SK-N-SH (cell line): ENCODE measurements around the gene YKT6. TPM values are rescaled to one million over a fixed set of nuclear protein-coding genes. Genes with fewer than 3 reads are reported as not detected.

Source experiments
- CTCF ChIA-PET: fragments of 300-600, 350-600 bp; formaldehyde crosslinking; extraction: SDS; loops from one replicate; lab custom pipeline; 2021; lab: Yijun Ruan, JAX
- POLR2A ChIA-PET: fragments of 350-600 bp; sonication (Branson Sonifier 250); formaldehyde crosslinking; extraction: SDS; loops from one replicate; lab custom pipeline; 2020; ENCODE audit warnings: antibody characterized with exemption, inconsistent platforms; lab: Yijun Ruan, JAX
- DNase-seq: peaks from one replicate; pipeline ENCODE4 v3.0.0; 2012
- H2AFZ ChIP-seq: fragments of 200-600 bp; sonication (generic); 2 replicates; pipeline ENCODE4 v1.8.1; 2016; ENCODE audit warnings: antibody characterized with exemption, mild to moderate bottlenecking, low read depth
- H3F3A ChIP-seq: fragments of 200-600 bp; sonication (generic); replicated peaks from 2 replicates; pipeline ENCODE3; 2016; ENCODE audit warnings: antibody characterized with exemption, mild to moderate bottlenecking; ENCODE audit not compliant: insufficient read depth
- H3K27ac ChIP-seq, 2 experiments: fragments of 200-500 bp in 1 of 2; fragments of 200-600 bp in 1 of 2; sonication (Bioruptor generic) in 1 of 2; sonication (generic), shearing (Covaris generic) in 1 of 2; 2 replicates each; pipeline versions ENCODE4 v1.5.1 to v1.6.1; 2014 to 2016; ENCODE audit warnings: low read depth in 2 of 2, inconsistent platforms in 1 of 2, low read length in 1 of 2, mild to moderate bottlenecking in 1 of 2, mixed read lengths in 1 of 2
- H3K27me3 ChIP-seq: fragments of 200-600 bp; sonication (generic), shearing (Covaris generic); 2 replicates; pipeline ENCODE4 v1.6.1; 2016; ENCODE audit warnings: mixed run types; ENCODE audit not compliant: insufficient read depth
- H3K36me3 ChIP-seq, 2 experiments: fragments of 200-500 bp in 1 of 2; fragments of 200-600 bp in 1 of 2; sonication (Bioruptor generic) in 1 of 2; sonication (generic) in 1 of 2; replicated peaks in 1 of 2; 2 replicates each; pipeline versions ENCODE3 to v1.5.1; 2014 to 2016; ENCODE audit warnings: low read length in 1 of 2, mild to moderate bottlenecking in 1 of 2; ENCODE audit not compliant: insufficient read depth in 2 of 2, control insufficient read depth in 1 of 2
- H3K4me1 ChIP-seq, 2 experiments: fragments of 200-500 bp in 1 of 2; fragments of 200-600 bp in 1 of 2; sonication (Bioruptor generic) in 1 of 2; sonication (generic), shearing (Covaris generic) in 1 of 2; 2 replicates each; pipeline versions ENCODE4 v1.5.1 to v1.6.1; 2014 to 2016; ENCODE audit warnings: low read depth in 1 of 2, low read length in 1 of 2, mixed run types in 1 of 2; ENCODE audit not compliant: insufficient read depth in 2 of 2, control insufficient read depth in 1 of 2
- H3K4me2 ChIP-seq: fragments of 200-600 bp; sonication (generic), shearing (Covaris generic); 2 replicates; pipeline ENCODE4 v1.6.1; 2017; ENCODE audit warnings: mixed run types
- H3K4me3 ChIP-seq, 2 experiments: fragments of 200-500 bp in 1 of 2; fragments of 200-600 bp in 1 of 2; sonication (Bioruptor generic) in 1 of 2; sonication (generic), shearing (Covaris generic) in 1 of 2; 2 replicates each; pipeline versions ENCODE4 v1.5.1 to v1.8.1; 2014 to 2016; ENCODE audit warnings: low read depth in 2 of 2, inconsistent platforms in 1 of 2, low read length in 1 of 2, mild to moderate bottlenecking in 1 of 2, mixed read lengths in 1 of 2, moderate library complexity in 1 of 2
- H3K79me2 ChIP-seq: fragments of 200-600 bp; sonication (generic); 2 replicates; pipeline ENCODE4 v1.8.1; 2017; ENCODE audit warnings: mild to moderate bottlenecking; ENCODE audit not compliant: insufficient read depth
- H3K9ac ChIP-seq: fragments of 200-600 bp; sonication (generic); 2 replicates; pipeline ENCODE4 v1.6.1; 2017; ENCODE audit warnings: mixed run types
- H3K9me2 ChIP-seq: fragments of 200-600 bp; sonication (generic); 2 replicates; pipeline ENCODE4 v1.6.1; 2017; ENCODE audit warnings: mixed run types
- H3K9me3 ChIP-seq: fragments of 200-600 bp; sonication (generic); 2 replicates; pipeline ENCODE4 v1.6.1; 2017; ENCODE audit warnings: mixed run types, mild to moderate bottlenecking, moderate library complexity
- H4K20me1 ChIP-seq: fragments of 200-600 bp; sonication (generic); 2 replicates; pipeline ENCODE4 v1.6.1; 2017; ENCODE audit warnings: mild to moderate bottlenecking, mixed run types; ENCODE audit not compliant: insufficient read depth
- EP300 ChIP-seq, 2 experiments: IDR thresholded peaks; 2 replicates each; pipeline versions ENCODE4 v1.4.0 to v1.6.1; 2012; ENCODE audit warnings: borderline replicate concordance in 1 of 2, low read depth in 1 of 2, low read length in 1 of 2
- EZH2phosphoT487 ChIP-seq: fragments of 200-600 bp; sonication (generic); IDR thresholded peaks from 2 replicates; pipeline ENCODE4 v1.6.1; 2017; ENCODE audit warnings: low read depth, mixed run types, mild to moderate bottlenecking, antibody characterized with exemption, moderate library complexity, borderline replicate concordance
- GABPA ChIP-seq: IDR thresholded peaks from 2 replicates; pipeline ENCODE4 v1.4.0; 2012; ENCODE audit warnings: low read depth, mild to moderate bottlenecking
- JUND ChIP-seq: IDR thresholded peaks from 2 replicates; pipeline ENCODE4 v1.4.0; 2012
- MEF2A ChIP-seq: IDR thresholded peaks from 2 replicates; pipeline ENCODE4 v1.4.0; 2012; ENCODE audit warnings: low read depth, borderline replicate concordance
- MXI1 ChIP-seq: IDR thresholded peaks from 2 replicates; pipeline ENCODE4 v1.6.1; 2012; ENCODE audit warnings: mild to moderate bottlenecking, low read depth, low read length, improper control_type of control experiment
- NRF1 ChIP-seq: IDR thresholded peaks from 2 replicates; pipeline ENCODE4 v1.6.1; 2012; ENCODE audit warnings: low read depth, mild to moderate bottlenecking, low read length
- POLR2AphosphoS5 ChIP-seq: IDR thresholded peaks from 2 replicates; pipeline ENCODE4 v1.6.1; 2012; ENCODE audit warnings: low read depth, low read length
- REST ChIP-seq: IDR thresholded peaks from 2 replicates; pipeline ENCODE4 v1.6.1; 2012; ENCODE audit warnings: mild to moderate bottlenecking, low read depth, low read length, moderate library complexity
- RFX5 ChIP-seq: IDR thresholded peaks from 2 replicates; pipeline ENCODE4 v1.6.1; 2012; ENCODE audit warnings: mild to moderate bottlenecking, improper control_type of control experiment, low read length
- SMC3 ChIP-seq: IDR thresholded peaks from 2 replicates; pipeline ENCODE4 v1.6.1; 2012; ENCODE audit warnings: low read depth, low read length, improper control_type of control experiment
- TCF12 ChIP-seq: IDR thresholded peaks from 2 replicates; pipeline ENCODE4 v1.4.0; 2012
- USF1 ChIP-seq: IDR thresholded peaks from 2 replicates; pipeline ENCODE4 v1.4.0; 2012; ENCODE audit warnings: low read depth, borderline replicate concordance
- ZBTB33 ChIP-seq: IDR thresholded peaks from 2 replicates; pipeline ENCODE4 v1.4.0; 2012; ENCODE audit warnings: low read depth, borderline replicate concordance
- WGBS: methylation state at CpG from one replicate; pipeline ENCODE4 v1.1.6; 2017; ENCODE audit warnings: low lambda C conversion rate; 5-methylcytosine and 5-hydroxymethylcytosine counted together
- polyA plus RNA-seq, 3 experiments: library from polyadenylated mRNA; depleted of rRNA; stranded (reverse); fragments of >200 nt; gene quantifications; 2 replicates each; pipeline ENCODE4 v1.2.3, GENCODE V29; 2012
- TF ChIP-seq, protein P1 (sequence below): IDR thresholded peaks from 2 replicates; pipeline ENCODE4; 2012
- TF ChIP-seq, protein P2 (sequence below): IDR thresholded peaks from 2 replicates; pipeline ENCODE4 v1.4.0; 2012; ENCODE audit warnings: low read depth

The YKT6 gene
- polyA plus RNA-seq, 1 of the 3 experiments (the other 2 are of a cell fraction) = 170 TPM

GRCh38 chr7:44153948-44154335 lies 46.8 kb upstream of the YKT6 start (continued):
- TF ChIP-seq USF1 = no peak
- TF ChIP-seq, protein P1, sequence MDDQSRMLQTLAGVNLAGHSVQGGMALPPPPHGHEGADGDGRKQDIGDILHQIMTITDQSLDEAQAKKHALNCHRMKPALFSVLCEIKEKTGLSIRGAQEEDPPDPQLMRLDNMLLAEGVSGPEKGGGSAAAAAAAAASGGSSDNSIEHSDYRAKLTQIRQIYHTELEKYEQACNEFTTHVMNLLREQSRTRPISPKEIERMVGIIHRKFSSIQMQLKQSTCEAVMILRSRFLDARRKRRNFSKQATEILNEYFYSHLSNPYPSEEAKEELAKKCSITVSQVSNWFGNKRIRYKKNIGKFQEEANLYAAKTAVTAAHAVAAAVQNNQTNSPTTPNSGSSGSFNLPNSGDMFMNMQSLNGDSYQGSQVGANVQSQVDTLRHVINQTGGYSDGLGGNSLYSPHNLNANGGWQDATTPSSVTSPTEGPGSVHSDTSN = no peak
- TF ChIP-seq MEF2A = no peak

DNA sequence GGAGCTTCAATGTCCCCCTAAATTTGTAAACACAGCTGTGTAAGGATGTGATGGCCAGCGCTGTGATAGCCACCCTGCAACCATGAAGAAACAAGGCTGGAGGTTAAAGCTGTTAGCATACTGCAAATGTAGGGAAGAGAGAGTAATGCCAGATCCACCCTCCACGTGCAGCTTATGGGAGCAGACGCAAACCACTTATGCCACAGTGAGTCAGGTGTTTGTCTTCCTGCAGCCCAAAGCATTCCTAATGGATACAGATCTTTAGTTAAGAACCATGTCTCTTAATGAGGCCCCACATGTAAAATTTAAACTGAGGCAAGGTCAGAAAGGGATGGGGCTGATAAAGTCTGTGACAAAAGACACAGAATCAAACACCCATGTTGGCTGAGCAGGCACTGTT lies 46.1 kb upstream of the YKT6 start:
- Histone ChIP-seq H3K36me3 (no peaks in the 10 kb centered on the region), H3K27ac (no peak overlapping the region), H3K27me3 (no peaks in the 10 kb centered on the region), H3K79me2 (no peaks in the 10 kb centered on the region), H3F3A (no peaks in the 10 kb centered on the region), H3K9ac (no peak overlapping the region), H2AFZ (no peak overlapping the region), H3K4me3 (no peak overlapping the region), H4K20me1 (no peaks in the 10 kb centered on the region), H3K9me2 (no peaks in the 10 kb centered on the region), H3K4me2 (no peak overlapping the region), H3K4me1 (peaks cover 0 to 28% of the 10 kb centered on the region in 2 experiments; a peak in 1 of 4 replicates), H3K9me3 (no peaks in the 10 kb centered on the region)
- DNase-seq = no peak
- TF ChIP-seq NRF1 (no peak), EP300 (IDR thresholded peaks at IDR 0.05; ENCODE audit: borderline replicate concordance in 1 of 2, low read depth in 1 of 2, low read length in 1 of 2) (no peak), SMC3 (no peak), REST (no peak), MXI1 (no peak), GABPA (no peak), TCF12 (no peak), JUND (no peak), ZBTB33 (no peak), RFX5 (no peak), POLR2AphosphoS5 (no peak), EZH2phosphoT487 (no peak)
- TF ChIP-seq, protein P2, sequence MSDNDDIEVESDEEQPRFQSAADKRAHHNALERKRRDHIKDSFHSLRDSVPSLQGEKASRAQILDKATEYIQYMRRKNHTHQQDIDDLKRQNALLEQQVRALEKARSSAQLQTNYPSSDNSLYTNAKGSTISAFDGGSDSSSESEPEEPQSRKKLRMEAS = no peak
- WGBS = 79% methylated on average over 3 of the region's 3 CpGs
- CTCF ChIA-PET = interaction anchor here (1.3 to 2.0 kb wide), 2 partner anchors 10 to 41 kb away, joined by 4 to 8 read pairs; no protein-coding TSS in a partner anchor
- POLR2A ChIA-PET = no interaction called here
